ENCODE data around the gene CDHR3. TPM values are rescaled to one million over a fixed set of nuclear protein-coding genes. Genes with fewer than 3 reads are reported as not detected.

CDHR3 gene
- total RNA-seq, 2 donors from 2014 or later: 2.2 to 3.9 TPM

GRCh38 chr7:105941596-105941995 is 21.5 kb upstream of the CDHR3 start:
- H3K36me3 ChIP-seq: no peaks in the 10 kb centered on the region
- H3K9me3 ChIP-seq: no peaks in the 10 kb centered on the region
- no peak for DNase-seq (ENCODE audit: low spot score)
- H3K27me3 ChIP-seq (replicated peaks; ENCODE audit: insufficient read depth): no peaks in the 10 kb centered on the region
- no peaks in the 10 kb centered on the region for H3K4me1 ChIP-seq (replicated peaks)
- no peak for TF ChIP-seq POLR2A (IDR thresholded peaks at IDR 0.05)
- TF ChIP-seq POLR2AphosphoS5 (IDR thresholded peaks at IDR 0.05): no peak
- no peak for TF ChIP-seq CTCF (IDR thresholded peaks at IDR 0.05)
- intact Hi-C loops (cut with DNase I): no loop called here
- no peak overlapping the region for H3K27ac ChIP-seq
- no peak overlapping the region for H3K4me3 ChIP-seq

GRCh38 chr7:105943486-105943885 is 19.6 kb upstream of the CDHR3 start:
- no peak overlapping the region for H3K27ac ChIP-seq
- no peaks in the 10 kb centered on the region for H3K27me3 ChIP-seq (replicated peaks; ENCODE audit: insufficient read depth)
- H3K4me1 ChIP-seq (replicated peaks): no peaks in the 10 kb centered on the region
- H3K36me3 ChIP-seq: no peaks in the 10 kb centered on the region
- no peaks in the 10 kb centered on the region for H3K9me3 ChIP-seq
- WGBS: 75% methylated on average over 2 of the region's 2 CpGs
- intact Hi-C loops (cut with DNase I): no loop called here
- TF ChIP-seq CTCF (IDR thresholded peaks at IDR 0.05) (no peak), POLR2A (IDR thresholded peaks at IDR 0.05) (no peak)
- no peak overlapping the region for H3K4me3 ChIP-seq
- DNase-seq (ENCODE audit: low spot score): no peak

- no peaks in the 10 kb centered on the region for H3K36me3 ChIP-seq
- H3K4me3 ChIP-seq: no peak overlapping the region
- no peaks in the 10 kb centered on the region for H3K27me3 ChIP-seq (replicated peaks; ENCODE audit: insufficient read depth)
- no peak for TF ChIP-seq POLR2AphosphoS5 (IDR thresholded peaks at IDR 0.05)
- no peak for TF ChIP-seq CTCF (IDR thresholded peaks at IDR 0.05)
- no peak for TF ChIP-seq POLR2A (IDR thresholded peaks at IDR 0.05)
- intact Hi-C loops (cut with DNase I): no loop called here
- no peak overlapping the region for H3K27ac ChIP-seq
- 90% methylated on average over 9 of the region's 9 CpGs for WGBS
- no peaks in the 10 kb centered on the region for H3K9me3 ChIP-seq
- no peak for DNase-seq (ENCODE audit: low spot score)
- H3K4me1 ChIP-seq (replicated peaks): no peaks in the 10 kb centered on the region
Measured at GRCh38 chr7:105945848-105946247, 17.2 kb upstream of the CDHR3 start.

GRCh38 chr7:105951597-105951996 is 11.5 kb upstream of the CDHR3 start:
- no peaks in the 10 kb centered on the region for H3K9me3 ChIP-seq
- no peak for TF ChIP-seq POLR2AphosphoS5 (IDR thresholded peaks at IDR 0.05)
- TF ChIP-seq CTCF (IDR thresholded peaks at IDR 0.05): no peak
- no peak for TF ChIP-seq POLR2A (IDR thresholded peaks at IDR 0.05)
- H3K4me3 ChIP-seq: no peak overlapping the region
- intact Hi-C loops (cut with DNase I): no loop called here
- no peak for DNase-seq (ENCODE audit: low spot score)
- no peaks in the 10 kb centered on the region for H3K27me3 ChIP-seq (replicated peaks; ENCODE audit: insufficient read depth)
- no peaks in the 10 kb centered on the region for H3K36me3 ChIP-seq
- WGBS: 99% methylated on average over 2 of the region's 2 CpGs
- no peak overlapping the region for H3K27ac ChIP-seq
- H3K4me1 ChIP-seq (replicated peaks): no peaks in the 10 kb centered on the region

- no peaks in the 10 kb centered on the region for H3K9me3 ChIP-seq
- WGBS: 79% methylated on average over 15 of the region's 15 CpGs
- no peaks in the 10 kb centered on the region for H3K4me1 ChIP-seq (replicated peaks)
- TF ChIP-seq POLR2AphosphoS5 (IDR thresholded peaks at IDR 0.05) (no peak), POLR2A (IDR thresholded peaks at IDR 0.05) (no peak), CTCF (IDR thresholded peaks at IDR 0.05) (no peak)
- DNase-seq (ENCODE audit: low spot score): no peak
- no peak overlapping the region for H3K4me3 ChIP-seq
- intact Hi-C loops (cut with DNase I): no loop called here
- H3K36me3 ChIP-seq: no peaks in the 10 kb centered on the region
- H3K27ac ChIP-seq: no peak overlapping the region
- H3K27me3 ChIP-seq (replicated peaks; ENCODE audit: insufficient read depth): no peaks in the 10 kb centered on the region
Measured at GRCh38 chr7:105952917-105953595, 10.0 kb upstream of the CDHR3 start.

Measured in prostate gland (tissue), 2 donors.